Peyer's patch (tissue), 4 donors: ENCODE measurements around the gene SCN1A. TPM values are rescaled to one million over a fixed set of nuclear protein-coding genes. Genes with fewer than 3 reads are reported as not detected.

Experiments
- DNase-seq, 3 donors: peaks; one replicate each; pipeline ENCODE4 v3.0.0-alpha.2; 2017 to 2019
- H3K27ac ChIP-seq, 4 donors: fragments of 200-600 bp; sonication (generic); one replicate each; pipeline ENCODE4 v1.5.1; 2016 to 2019
- H3K27me3 ChIP-seq, 2 donors: fragments of 200-600 bp; sonication (generic); one replicate each; pipeline ENCODE4 v1.5.1; 2019
- H3K36me3 ChIP-seq, 3 donors: fragments of 200-600 bp; sonication (generic); one replicate each; pipeline ENCODE4 v1.5.1; 2016 to 2019
- H3K4me1 ChIP-seq, 4 donors: fragments of 200-600 bp; sonication (generic); one replicate each; pipeline ENCODE4 v1.5.1; 2016 to 2019
- H3K4me3 ChIP-seq, 4 donors: fragments of 200-600 bp; sonication (generic); 1 replicate in 3 of 4; 2 replicates in 1 of 4; pipeline ENCODE4 v1.5.1; 2016 to 2019; ENCODE audit warnings: mild to moderate bottlenecking in 1 of 4
- H3K9me3 ChIP-seq, 4 donors: fragments of 200-600 bp; sonication (generic); one replicate each; pipeline ENCODE4 v1.5.1; 2016 to 2019; ENCODE audit warnings: mild to moderate bottlenecking in 1 of 4
- POLR2A ChIP-seq, 2 donors: fragments of 450-650 bp; IDR thresholded peaks; one replicate each; pipeline ENCODE4 v1.5.1; 2017; ENCODE audit warnings: antibody characterized with exemption in 2 of 2, mild to moderate bottlenecking in 2 of 2, moderate library complexity in 2 of 2
- total RNA-seq, 4 donors: library from RNA; depleted of rRNA; stranded (reverse); fragments of >200 nt; gene quantifications; one replicate each; pipeline ENCODE4 v1.1.0, GENCODE V29; 2016
- TF ChIP-seq, protein P1 (sequence below), 6 experiments: fragments of 450-650 bp in 4 of 6; fragments of 200-600 bp in 2 of 6; sonication (generic) in 1 of 6; IDR thresholded peaks; one replicate each; pipeline ENCODE4 v1.5.1; 2017 to 2019; ENCODE audit warnings: antibody characterized with exemption in 6 of 6, mild to moderate bottlenecking in 3 of 6, moderate library complexity in 1 of 6

The SCN1A gene
- total RNA-seq, 4 donors from 2014 or later: not detected

DNA sequence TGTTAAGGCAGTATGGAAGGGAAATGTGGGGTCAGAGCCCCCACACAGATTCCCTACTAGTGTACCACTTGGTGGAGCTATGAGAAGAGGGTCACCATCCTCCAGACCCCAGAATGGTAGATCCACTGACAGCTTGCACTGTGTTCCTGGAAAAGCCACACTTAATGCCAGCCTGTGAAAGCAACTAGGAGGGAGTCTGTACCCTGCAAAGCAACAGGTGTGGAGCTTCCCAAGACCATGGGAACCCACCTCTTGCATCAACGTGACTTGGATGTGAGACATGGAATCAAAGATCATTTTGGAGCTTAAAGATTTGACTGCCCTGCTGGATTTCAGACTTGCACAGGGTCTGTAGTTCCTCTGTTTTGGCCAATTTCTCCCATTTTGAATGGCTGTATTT, 10.8 kb upstream of the SCN1A start:
- no peaks in the 10 kb centered on the region for H3K27me3 ChIP-seq
- no peaks in the 10 kb centered on the region for H3K9me3 ChIP-seq
- no peaks in the 10 kb centered on the region for H3K36me3 ChIP-seq
- no peak overlapping the region for H3K27ac ChIP-seq
- TF ChIP-seq, protein P1, sequence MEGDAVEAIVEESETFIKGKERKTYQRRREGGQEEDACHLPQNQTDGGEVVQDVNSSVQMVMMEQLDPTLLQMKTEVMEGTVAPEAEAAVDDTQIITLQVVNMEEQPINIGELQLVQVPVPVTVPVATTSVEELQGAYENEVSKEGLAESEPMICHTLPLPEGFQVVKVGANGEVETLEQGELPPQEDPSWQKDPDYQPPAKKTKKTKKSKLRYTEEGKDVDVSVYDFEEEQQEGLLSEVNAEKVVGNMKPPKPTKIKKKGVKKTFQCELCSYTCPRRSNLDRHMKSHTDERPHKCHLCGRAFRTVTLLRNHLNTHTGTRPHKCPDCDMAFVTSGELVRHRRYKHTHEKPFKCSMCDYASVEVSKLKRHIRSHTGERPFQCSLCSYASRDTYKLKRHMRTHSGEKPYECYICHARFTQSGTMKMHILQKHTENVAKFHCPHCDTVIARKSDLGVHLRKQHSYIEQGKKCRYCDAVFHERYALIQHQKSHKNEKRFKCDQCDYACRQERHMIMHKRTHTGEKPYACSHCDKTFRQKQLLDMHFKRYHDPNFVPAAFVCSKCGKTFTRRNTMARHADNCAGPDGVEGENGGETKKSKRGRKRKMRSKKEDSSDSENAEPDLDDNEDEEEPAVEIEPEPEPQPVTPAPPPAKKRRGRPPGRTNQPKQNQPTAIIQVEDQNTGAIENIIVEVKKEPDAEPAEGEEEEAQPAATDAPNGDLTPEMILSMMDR (IDR thresholded peaks at IDR 0.05): no peak
- TF ChIP-seq POLR2A (IDR thresholded peaks at IDR 0.05): no peak
- no peaks in the 10 kb centered on the region for H3K4me1 ChIP-seq
- H3K4me3 ChIP-seq: no peak overlapping the region
- no peak for DNase-seq

DNA sequence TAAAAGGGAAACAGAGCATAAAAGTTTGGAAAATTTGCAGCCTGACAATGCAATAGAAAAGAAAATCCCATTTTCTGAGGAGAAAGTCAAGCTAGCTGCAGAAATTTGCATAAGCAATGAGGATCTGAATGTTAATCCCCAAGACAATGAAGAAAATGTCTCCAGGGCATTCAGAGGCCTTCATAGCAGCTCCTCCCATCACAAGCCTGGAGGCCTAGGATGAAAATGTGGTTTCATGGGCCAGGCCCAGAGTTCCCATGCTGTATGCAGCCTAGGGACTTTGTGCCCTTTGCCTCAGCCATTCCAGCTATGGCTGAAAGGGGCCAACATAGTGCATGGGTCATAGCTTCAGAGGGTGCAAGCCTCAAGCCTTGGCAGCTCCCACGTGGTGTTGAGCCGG, 10.3 kb upstream of the SCN1A start:
- no peak overlapping the region for H3K4me3 ChIP-seq
- TF ChIP-seq POLR2A (IDR thresholded peaks at IDR 0.05): no peak
- TF ChIP-seq, protein P1 (IDR thresholded peaks at IDR 0.05): no peak
- H3K27ac ChIP-seq: no peak overlapping the region
- no peaks in the 10 kb centered on the region for H3K27me3 ChIP-seq
- no peaks in the 10 kb centered on the region for H3K9me3 ChIP-seq
- H3K36me3 ChIP-seq: no peaks in the 10 kb centered on the region
- H3K4me1 ChIP-seq: no peaks in the 10 kb centered on the region
- no peak for DNase-seq

DNA sequence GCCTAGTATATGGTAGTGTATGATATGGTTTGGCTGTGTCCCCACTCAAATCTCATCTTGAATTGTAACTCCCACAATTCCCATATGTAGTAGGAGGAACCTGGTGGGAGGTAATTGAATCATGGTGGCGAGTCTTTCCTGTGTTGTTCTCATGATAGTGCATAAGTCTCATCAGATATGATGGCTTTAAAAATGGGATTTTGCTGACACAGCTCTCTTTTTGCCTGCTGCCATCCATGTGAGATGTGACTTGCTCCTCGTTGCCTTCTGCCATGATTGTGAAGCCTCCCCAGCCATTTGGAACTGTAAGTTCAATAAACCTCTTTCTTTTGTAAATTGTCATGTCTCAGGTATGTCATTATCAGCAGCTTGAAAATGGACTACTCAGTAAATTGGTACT, 9.5 kb upstream of the SCN1A start:
- Histone ChIP-seq H3K9me3 (no peaks in the 10 kb centered on the region), H3K27me3 (no peaks in the 10 kb centered on the region), H3K27ac (no peak overlapping the region), H3K36me3 (no peaks in the 10 kb centered on the region), H3K4me3 (no peak overlapping the region), H3K4me1 (no peaks in the 10 kb centered on the region)
- TF ChIP-seq POLR2A (IDR thresholded peaks at IDR 0.05): no peak
- TF ChIP-seq, protein P1 (IDR thresholded peaks at IDR 0.05): no peak
- no peak for DNase-seq

DNA sequence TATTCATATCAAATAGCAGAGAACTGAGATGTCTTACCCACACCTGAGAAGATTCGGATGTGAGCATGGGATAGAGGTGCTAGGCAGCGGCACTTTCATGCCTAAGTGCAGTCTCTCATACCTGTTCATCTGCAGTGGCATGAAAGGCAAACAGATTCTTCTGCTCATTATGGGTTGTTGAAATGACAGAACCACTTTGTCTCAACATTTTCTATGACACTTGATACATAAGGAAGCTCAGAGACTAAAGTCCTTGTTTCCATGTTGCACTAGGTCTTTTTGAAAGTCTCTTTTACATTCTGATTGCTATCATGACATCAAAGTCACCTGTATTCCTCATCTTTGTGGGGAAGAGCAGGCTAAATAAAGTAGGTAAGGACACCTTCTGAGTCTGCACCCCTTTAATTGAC, 8.0 kb upstream of the SCN1A start:
- DNase-seq: no peak
- H3K9me3 ChIP-seq: no peaks in the 10 kb centered on the region
- no peak overlapping the region for H3K27ac ChIP-seq
- TF ChIP-seq, protein P1 (IDR thresholded peaks at IDR 0.05): no peak
- TF ChIP-seq POLR2A (IDR thresholded peaks at IDR 0.05): no peak
- no peak overlapping the region for H3K4me3 ChIP-seq
- no peaks in the 10 kb centered on the region for H3K4me1 ChIP-seq
- no peaks in the 10 kb centered on the region for H3K27me3 ChIP-seq
- no peaks in the 10 kb centered on the region for H3K36me3 ChIP-seq

DNA sequence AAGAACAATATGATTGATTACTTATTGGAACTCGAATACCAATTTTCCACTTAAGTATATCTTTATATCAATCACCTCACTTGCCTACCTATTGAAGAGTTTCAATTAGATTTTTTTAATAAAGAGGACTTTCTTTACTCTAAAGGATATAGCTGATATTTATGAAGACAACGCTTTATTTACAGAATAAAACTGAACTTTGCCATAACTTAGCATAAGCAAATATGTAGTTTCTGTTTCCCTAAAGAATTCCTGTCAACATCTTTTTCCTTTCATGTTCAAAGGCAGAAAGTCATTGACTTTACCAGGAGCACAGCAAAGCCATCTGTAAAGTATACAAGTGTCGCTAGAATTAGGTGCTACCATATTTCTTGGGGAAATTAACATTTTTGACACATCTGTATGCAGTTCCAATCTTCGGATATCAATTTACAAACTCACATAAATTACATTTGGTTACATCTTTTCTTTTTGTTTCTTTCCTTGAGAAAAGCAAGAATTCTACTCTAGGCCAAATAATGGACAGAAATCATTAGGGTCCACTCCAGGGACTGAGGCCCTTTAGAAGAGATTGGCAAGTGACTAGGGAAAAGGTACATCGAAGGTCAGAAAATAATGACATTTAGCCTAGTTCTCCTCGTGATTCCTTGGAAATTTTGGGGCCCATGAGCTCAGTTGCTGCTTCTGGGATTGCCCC, 7.5 kb upstream of the SCN1A start:
- TF ChIP-seq POLR2A (IDR thresholded peaks at IDR 0.05): no peak
- TF ChIP-seq, protein P1 (IDR thresholded peaks at IDR 0.05): no peak
- H3K27me3 ChIP-seq: no peaks in the 10 kb centered on the region
- no peaks in the 10 kb centered on the region for H3K4me1 ChIP-seq
- DNase-seq: no peak
- H3K4me3 ChIP-seq: no peak overlapping the region
- H3K27ac ChIP-seq: no peak overlapping the region
- no peaks in the 10 kb centered on the region for H3K9me3 ChIP-seq
- no peaks in the 10 kb centered on the region for H3K36me3 ChIP-seq
